Stimulated activated memory B cell treated with anti-CD40 and anti-IgM and Interleukin-4, amounts not matched to agents 10 μg/mL and 1 μg/mL and 100 μg/mL, for 72 hours (primary cell): ENCODE measurements around the gene METTL24.

Experiments
- ATAC-seq: fragments of 150-1000 bp; cut with Tn5 transposase; 2 replicates; pipeline ENCODE4 v1.10.0; 2021
- H3K27ac Mint-ChIP-seq: one replicate; pipeline ENCODE4 v1.8.0; 2022; ENCODE audit warnings: mild to moderate bottlenecking, mixed read lengths
- H3K27me3 Mint-ChIP-seq: one replicate; pipeline ENCODE4 v1.8.0; 2022; ENCODE audit warnings: mixed read lengths
- H3K36me3 Mint-ChIP-seq: one replicate; pipeline ENCODE4 v1.8.0; 2022; ENCODE audit warnings: mixed read lengths
- H3K4me1 Mint-ChIP-seq: one replicate; pipeline ENCODE4 v1.8.0; 2022; ENCODE audit warnings: mixed read lengths
- H3K4me3 Mint-ChIP-seq: one replicate; pipeline ENCODE4 v1.8.0; 2022; ENCODE audit warnings: mild to moderate bottlenecking, moderate library complexity, mixed read lengths
- H3K9me3 Mint-ChIP-seq: one replicate; pipeline ENCODE4 v1.8.0; 2022; ENCODE audit warnings: mixed read lengths

Gene METTL24

DNA sequence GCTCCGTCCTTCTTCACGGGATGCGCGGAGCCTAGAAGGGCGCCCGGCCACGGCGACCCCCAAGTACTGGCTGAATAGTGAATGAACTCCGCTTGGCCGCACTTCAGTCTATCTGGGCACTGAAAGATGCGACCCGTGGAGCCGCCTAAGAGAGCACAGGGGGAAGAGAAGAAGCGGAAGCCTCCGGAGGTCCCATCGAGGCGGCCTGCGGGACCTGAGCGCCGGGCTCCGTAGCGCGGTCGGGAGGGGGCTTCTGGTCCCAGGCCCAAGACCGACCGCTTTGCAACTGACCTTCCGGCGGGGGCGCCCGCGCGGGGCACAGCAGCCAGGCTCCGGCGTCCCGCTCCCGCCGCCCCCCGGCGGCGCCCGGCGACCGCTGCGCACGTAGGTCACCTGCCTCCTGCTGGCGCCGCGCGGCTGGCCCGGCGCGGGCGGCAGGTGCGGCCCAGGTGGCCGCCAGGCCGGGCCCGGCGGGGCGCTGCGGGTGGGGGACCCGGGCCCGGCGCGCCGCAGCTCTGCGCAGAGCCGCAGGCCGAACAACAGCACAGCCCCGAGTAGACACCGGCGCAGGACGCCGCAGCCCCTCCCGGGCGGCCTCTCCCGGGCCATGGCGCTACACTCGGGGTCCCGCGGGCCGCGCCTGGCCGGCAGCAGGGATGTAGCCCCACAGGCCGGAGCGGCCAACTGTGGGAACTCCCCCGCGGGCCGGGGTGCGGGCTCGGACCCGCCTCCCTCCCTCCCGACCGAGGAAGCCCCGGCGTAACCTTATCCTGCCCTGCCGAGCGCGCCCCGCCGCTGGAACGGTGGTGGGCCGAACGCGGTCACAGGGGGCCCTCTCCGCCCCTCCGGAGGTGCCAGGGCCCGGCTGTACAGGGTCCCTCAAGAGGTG, at the start of gene METTL24:
TSS of gene METTL24 (minus strand) at position 686 of the 889 bp plus-strand sequence. CDS start at position 609, 77 bp downstream.
- Mint-ChIP-seq H3K27me3 (peaks cover 72% of the 10 kb centered on the region), H3K36me3 (peaks cover 6% of the 10 kb centered on the region), H3K9me3 (no peaks in the 10 kb centered on the region), H3K4me1 (peaks cover 12% of the 10 kb centered on the region), H3K4me3 (peak within 1 kb of the TSS; percentile 81), H3K27ac (no peak within 1 kb of the TSS)
- peak; percentile 63 for ATAC-seq

- no peak overlapping the region for H3K4me3 Mint-ChIP-seq
- H3K27ac Mint-ChIP-seq: no peak overlapping the region
- H3K9me3 Mint-ChIP-seq: no peaks in the 10 kb centered on the region
- H3K27me3 Mint-ChIP-seq: peaks cover 18% of the 10 kb centered on the region
- H3K36me3 Mint-ChIP-seq: no peaks in the 10 kb centered on the region
- H3K4me1 Mint-ChIP-seq: no peaks in the 10 kb centered on the region
- ATAC-seq: no peak
Measured at GRCh38 chr6:110404607-110405006, 46.5 kb upstream of the METTL24 start.

- Mint-ChIP-seq H3K27me3 (peaks cover 29% of the 10 kb centered on the region), H3K9me3 (no peaks in the 10 kb centered on the region), H3K27ac (no peak overlapping the region), H3K4me3 (no peak overlapping the region), H3K4me1 (no peaks in the 10 kb centered on the region), H3K36me3 (no peaks in the 10 kb centered on the region)
- ATAC-seq: no peak
Measured at GRCh38 chr6:110401585-110402176, 43.5 kb upstream of the METTL24 start.

GRCh38 chr6:110400208-110400607, 42.1 kb upstream of the METTL24 start:
- H3K9me3 Mint-ChIP-seq: no peaks in the 10 kb centered on the region
- H3K27ac Mint-ChIP-seq: no peak overlapping the region
- ATAC-seq: peak; percentile 56
- peaks cover 29% of the 10 kb centered on the region for H3K27me3 Mint-ChIP-seq
- H3K4me1 Mint-ChIP-seq: no peaks in the 10 kb centered on the region
- no peaks in the 10 kb centered on the region for H3K36me3 Mint-ChIP-seq
- H3K4me3 Mint-ChIP-seq: no peak overlapping the region

DNA sequence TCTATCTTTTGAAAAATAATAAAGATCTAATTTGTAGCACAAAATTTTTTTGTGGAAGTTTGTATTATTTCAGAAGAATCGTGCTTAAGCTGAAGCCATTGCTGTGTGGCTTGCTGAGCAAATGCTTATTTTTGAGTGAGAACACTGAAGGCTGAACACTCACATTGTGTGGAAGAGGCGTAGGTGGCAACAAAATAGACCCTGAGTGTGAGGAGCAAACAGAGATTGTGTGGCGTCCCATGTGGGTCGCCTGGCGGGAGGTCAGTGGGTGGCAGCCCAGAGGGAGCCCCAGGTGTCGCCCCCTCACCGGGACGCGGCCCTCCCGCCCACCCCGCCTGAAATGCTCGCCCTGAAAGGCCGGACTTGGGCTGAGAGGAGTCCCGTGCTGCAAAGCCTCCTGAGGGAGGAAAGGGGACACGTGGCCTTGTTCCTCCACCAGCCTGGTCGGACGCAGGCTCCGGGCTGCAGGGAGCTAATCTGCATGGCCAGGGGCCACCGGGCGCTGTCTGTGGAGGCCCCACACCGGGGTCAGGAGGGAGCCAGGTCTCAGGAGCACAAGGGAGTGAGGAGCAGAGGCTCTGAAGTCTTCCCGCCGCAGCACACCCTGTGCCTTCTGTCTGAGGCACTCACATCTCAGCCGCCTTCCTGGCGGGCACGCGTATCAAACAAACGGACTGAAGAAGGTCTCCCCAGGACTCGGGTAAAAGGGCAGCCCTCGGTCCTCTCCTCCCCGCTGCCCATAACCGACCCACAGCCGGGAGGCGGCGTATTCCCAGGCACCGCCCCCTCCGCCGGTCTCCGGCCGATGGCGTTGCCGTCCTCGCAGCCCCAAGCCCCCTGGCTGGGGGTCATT, 41.3 kb upstream of the METTL24 start:
- no peak overlapping the region for H3K27ac Mint-ChIP-seq
- no peak for ATAC-seq
- H3K4me1 Mint-ChIP-seq: no peaks in the 10 kb centered on the region
- H3K9me3 Mint-ChIP-seq: no peaks in the 10 kb centered on the region
- peaks cover 29% of the 10 kb centered on the region for H3K27me3 Mint-ChIP-seq
- H3K4me3 Mint-ChIP-seq: peak overlapping the region; percentile 45
- H3K36me3 Mint-ChIP-seq: no peaks in the 10 kb centered on the region

DNA sequence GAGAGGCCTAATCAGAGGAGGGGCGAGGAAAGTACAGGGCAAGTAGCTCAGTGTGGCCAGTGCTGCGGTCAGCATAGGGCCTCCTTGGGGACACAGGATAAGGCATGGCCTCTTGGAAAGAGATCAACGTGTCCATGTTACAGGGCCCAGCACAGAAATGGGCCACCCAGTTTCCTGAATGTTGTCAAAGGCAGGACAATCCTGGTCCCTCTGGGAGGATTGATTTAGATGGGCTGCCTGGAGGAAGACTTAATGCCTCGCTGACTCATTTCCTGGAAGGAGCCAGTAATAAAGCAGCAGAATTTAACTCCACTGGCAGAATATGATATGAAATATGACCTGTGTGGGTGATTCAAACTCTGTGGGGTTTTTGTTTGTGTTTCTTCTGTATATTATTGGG, 40.6 kb upstream of the METTL24 start:
- no peak for ATAC-seq
- H3K4me1 Mint-ChIP-seq: no peaks in the 10 kb centered on the region
- H3K27me3 Mint-ChIP-seq: peaks cover 29% of the 10 kb centered on the region
- no peaks in the 10 kb centered on the region for H3K36me3 Mint-ChIP-seq
- H3K4me3 Mint-ChIP-seq: no peak overlapping the region
- H3K9me3 Mint-ChIP-seq: no peaks in the 10 kb centered on the region
- H3K27ac Mint-ChIP-seq: no peak overlapping the region

DNA sequence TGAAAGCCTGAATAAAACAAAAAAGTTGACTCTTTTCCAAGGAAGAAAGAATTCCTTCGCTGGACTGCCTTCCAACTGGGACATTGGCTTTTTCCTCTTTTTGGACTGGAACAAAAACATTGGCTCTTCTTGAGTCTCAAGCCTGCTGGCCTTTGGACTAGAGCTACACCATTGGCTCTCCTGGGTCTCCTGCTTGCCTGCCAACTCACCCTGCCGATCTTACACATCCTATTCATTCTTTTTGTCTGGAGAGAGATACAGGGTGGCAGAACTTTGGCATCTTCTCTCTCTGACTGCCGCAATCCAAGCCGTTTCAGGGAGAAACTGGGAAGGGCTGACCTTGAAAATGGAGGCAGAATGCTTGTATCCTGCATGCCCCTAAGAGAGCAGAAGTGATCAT, 37.1 kb upstream of the METTL24 start:
- ATAC-seq: no peak
- Mint-ChIP-seq H3K9me3 (no peaks in the 10 kb centered on the region), H3K36me3 (no peaks in the 10 kb centered on the region), H3K27me3 (peaks cover 11% of the 10 kb centered on the region), H3K4me3 (no peak overlapping the region), H3K4me1 (peaks cover 7% of the 10 kb centered on the region), H3K27ac (no peak overlapping the region)

DNA sequence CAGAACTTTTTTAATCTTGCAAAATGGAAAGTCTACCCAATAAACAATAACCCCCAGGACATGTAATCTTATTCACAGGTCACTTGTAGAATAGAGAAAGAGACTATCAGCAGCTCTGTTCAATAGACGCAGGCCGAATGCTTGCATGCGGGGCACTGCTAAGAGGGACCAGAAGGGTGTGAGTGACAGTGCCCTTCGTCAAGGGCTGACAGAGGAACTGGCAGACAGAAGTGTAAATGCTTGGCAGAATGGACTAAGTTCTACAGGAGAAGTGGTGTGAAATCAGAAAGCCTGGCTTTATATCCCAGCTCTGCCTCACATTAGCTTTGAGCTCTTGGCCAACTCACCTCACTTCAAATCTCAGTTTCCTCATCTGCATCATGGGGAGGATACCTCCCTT, 36.3 kb upstream of the METTL24 start:
- H3K36me3 Mint-ChIP-seq: no peaks in the 10 kb centered on the region

GRCh38 chr6:110392727-110393126, 34.6 kb upstream of the METTL24 start:
- H3K27me3 Mint-ChIP-seq: no peaks in the 10 kb centered on the region
- H3K36me3 Mint-ChIP-seq: no peaks in the 10 kb centered on the region
- H3K4me3 Mint-ChIP-seq: no peak overlapping the region
- no peak overlapping the region for H3K27ac Mint-ChIP-seq
- H3K4me1 Mint-ChIP-seq: peaks cover 7% of the 10 kb centered on the region
- H3K9me3 Mint-ChIP-seq: no peaks in the 10 kb centered on the region
- ATAC-seq: no peak

More for the DNA sequence above, 36.3 kb upstream of the METTL24 start:
- H3K27me3 Mint-ChIP-seq: peaks cover 11% of the 10 kb centered on the region
- peaks cover 7% of the 10 kb centered on the region for H3K4me1 Mint-ChIP-seq
- no peak overlapping the region for H3K4me3 Mint-ChIP-seq
- no peaks in the 10 kb centered on the region for H3K9me3 Mint-ChIP-seq
- H3K27ac Mint-ChIP-seq: no peak overlapping the region
- no peak for ATAC-seq

GRCh38 chr6:110390404-110390803, 32.3 kb upstream of the METTL24 start:
- no peak for ATAC-seq
- peaks cover 7% of the 10 kb centered on the region for H3K4me1 Mint-ChIP-seq
- no peaks in the 10 kb centered on the region for H3K36me3 Mint-ChIP-seq
- H3K9me3 Mint-ChIP-seq: no peaks in the 10 kb centered on the region
- no peak overlapping the region for H3K4me3 Mint-ChIP-seq
- H3K27me3 Mint-ChIP-seq: no peaks in the 10 kb centered on the region
- H3K27ac Mint-ChIP-seq: no peak overlapping the region

DNA sequence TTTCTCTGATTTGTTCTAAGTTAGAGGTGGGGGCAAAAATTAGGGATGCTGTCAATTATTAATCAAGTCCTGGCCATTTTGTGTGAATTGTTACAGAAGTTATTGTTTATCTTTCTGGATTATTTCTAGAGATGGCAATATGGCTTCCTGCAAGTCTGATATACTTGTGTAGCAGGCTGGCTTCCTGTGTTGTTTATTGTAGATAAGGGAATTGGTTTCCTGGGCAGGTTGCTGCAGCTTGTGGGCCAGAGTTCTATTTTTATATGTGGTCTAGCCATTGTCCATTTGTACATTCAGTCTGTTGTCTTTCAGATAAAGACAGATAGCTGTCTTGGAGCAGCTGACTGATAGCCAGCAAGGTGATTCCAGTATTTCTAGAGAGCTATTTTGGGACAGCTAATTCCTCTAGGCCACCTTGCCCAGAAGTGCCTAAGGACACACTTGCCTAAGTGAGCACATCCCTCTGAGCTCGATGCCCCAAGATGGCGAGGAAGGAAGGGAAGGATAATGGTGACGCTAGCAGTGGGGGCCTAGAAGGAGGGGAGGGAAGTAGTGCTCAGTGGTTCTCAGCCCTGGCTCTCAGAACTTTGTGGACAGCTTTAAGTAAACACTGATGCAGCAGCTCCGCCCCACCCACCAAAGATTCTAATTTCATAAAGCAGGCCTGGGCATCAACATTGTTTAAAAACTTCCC, 31.7 kb upstream of the METTL24 start:
- Mint-ChIP-seq H3K4me1 (peaks cover 7% of the 10 kb centered on the region), H3K27ac (no peak overlapping the region), H3K36me3 (no peaks in the 10 kb centered on the region), H3K9me3 (no peaks in the 10 kb centered on the region), H3K27me3 (no peaks in the 10 kb centered on the region), H3K4me3 (no peak overlapping the region)
- no peak for ATAC-seq

- H3K27me3 Mint-ChIP-seq: no peaks in the 10 kb centered on the region
- ATAC-seq: no peak
- H3K4me3 Mint-ChIP-seq: no peak overlapping the region
- no peaks in the 10 kb centered on the region for H3K36me3 Mint-ChIP-seq
- H3K9me3 Mint-ChIP-seq: no peaks in the 10 kb centered on the region
- H3K27ac Mint-ChIP-seq: no peak overlapping the region
- H3K4me1 Mint-ChIP-seq: peaks cover 7% of the 10 kb centered on the region
Measured at GRCh38 chr6:110387986-110388385, 29.8 kb upstream of the METTL24 start.

- Mint-ChIP-seq H3K9me3 (no peaks in the 10 kb centered on the region), H3K27me3 (no peaks in the 10 kb centered on the region), H3K27ac (no peak overlapping the region), H3K36me3 (no peaks in the 10 kb centered on the region), H3K4me3 (no peak overlapping the region), H3K4me1 (no peaks in the 10 kb centered on the region)
- no peak for ATAC-seq
Measured at GRCh38 chr6:110385458-110385863, 27.3 kb upstream of the METTL24 start.

DNA sequence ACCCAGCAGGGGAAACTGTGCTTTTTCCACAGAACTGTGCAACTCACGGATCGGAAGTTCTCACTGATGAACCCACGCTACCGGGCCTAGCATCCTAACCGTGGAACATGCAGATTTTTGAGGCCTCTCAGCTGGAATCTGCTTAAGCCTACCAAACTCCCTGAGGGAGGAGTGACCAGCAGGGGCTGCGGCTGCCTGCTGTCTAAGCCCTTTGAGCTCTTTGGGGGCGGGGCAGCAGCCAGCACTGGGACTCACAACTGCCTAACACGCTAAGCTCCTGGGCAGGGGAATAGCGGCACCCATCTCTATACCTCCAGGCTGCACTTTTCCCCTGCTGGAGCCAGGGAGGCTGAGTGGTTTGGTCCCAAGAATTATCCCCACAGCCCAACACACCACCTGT, 20.4 kb upstream of the METTL24 start:
- Mint-ChIP-seq H3K9me3 (peaks cover 2% of the 10 kb centered on the region), H3K27me3 (peaks cover 25% of the 10 kb centered on the region), H3K36me3 (no peaks in the 10 kb centered on the region), H3K27ac (no peak overlapping the region), H3K4me3 (no peak overlapping the region), H3K4me1 (no peaks in the 10 kb centered on the region)
- ATAC-seq: no peak

DNA sequence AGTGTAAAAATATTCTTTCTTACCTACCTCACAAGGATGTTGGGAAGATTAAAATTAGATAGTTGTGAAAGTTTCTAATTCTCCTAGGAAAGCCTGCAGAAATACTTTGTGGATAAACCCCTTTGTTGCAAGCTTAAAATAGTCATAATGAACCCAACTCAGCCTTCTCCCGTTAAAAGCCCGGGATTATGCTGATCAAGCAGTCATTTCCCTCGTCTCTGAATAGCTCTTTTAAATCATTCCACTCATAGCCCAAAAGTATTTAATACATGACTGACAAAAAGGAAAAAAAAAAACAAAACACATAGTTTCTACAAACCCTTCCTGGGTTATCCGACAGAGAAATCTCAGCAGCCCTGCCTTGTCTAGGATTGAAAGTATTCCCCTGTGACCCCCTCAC, 10.9 kb upstream of the METTL24 start:
- Mint-ChIP-seq H3K36me3 (no peaks in the 10 kb centered on the region), H3K27ac (no peak overlapping the region), H3K4me3 (no peak overlapping the region), H3K4me1 (peaks cover 4% of the 10 kb centered on the region), H3K9me3 (no peaks in the 10 kb centered on the region), H3K27me3 (peaks cover 31% of the 10 kb centered on the region)
- ATAC-seq: no peak
